CD4-positive, alpha-beta T cell treated with Interferon alpha-2 for 1 hour (primary cell): Measurements from ENCODE around the gene ANKRD9.

ENCODE experiments used
- DNase-seq, 2 donors: peaks; one replicate each; pipeline ENCODE4 v3.0.0-alpha.2; 2020 to 2022

The ANKRD9 gene

DNA sequence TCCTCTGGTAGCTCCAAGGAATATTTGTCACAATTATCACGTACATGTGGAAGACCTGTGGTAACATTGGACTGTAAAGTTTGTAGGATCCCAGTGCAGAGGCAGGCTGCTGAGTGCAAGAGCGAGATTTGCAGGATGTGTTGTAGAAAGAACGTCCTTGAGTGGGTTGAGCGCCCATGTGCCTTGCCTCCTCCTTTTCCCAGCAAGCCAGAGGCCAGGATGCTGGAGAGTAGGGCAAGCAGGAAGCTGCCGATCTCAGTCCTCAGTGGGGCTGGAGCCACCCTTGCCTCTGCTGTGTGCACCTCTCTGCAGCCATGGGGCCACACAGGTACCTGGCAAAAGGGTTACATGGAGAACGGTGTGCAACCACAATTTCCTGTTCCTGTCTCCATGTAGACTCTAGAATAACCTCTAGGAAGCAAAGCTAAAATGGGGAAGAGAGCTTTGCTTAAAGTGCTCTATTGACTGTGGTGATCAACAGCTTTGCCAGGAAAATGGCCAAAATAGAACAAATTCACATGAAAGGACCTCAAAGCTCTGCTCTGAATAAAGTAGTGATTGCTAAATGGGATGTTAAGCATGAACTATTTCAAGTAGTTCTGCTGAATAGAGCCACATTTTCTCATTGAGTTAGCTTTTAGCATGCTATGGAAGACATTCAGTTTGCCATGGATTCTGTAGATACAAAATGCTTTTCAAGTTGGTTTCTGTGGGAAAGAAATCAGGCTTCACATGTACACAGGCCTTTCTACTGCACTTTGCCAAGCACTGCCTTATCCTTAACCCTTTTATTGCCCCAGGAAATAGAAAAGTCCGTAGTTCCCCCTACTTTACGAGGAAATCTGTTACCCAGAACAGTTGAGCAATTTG lies 37.4 kb downstream of the ANKRD9 start:
- DNase-seq: no peak

- no peak for DNase-seq
Observed at GRCh38 chr14:102469261-102469660, 40.3 kb downstream of the ANKRD9 start.

GRCh38 chr14:102464846-102465341 lies 44.7 kb downstream of the ANKRD9 start:
- DNase-seq: no peak

DNA sequence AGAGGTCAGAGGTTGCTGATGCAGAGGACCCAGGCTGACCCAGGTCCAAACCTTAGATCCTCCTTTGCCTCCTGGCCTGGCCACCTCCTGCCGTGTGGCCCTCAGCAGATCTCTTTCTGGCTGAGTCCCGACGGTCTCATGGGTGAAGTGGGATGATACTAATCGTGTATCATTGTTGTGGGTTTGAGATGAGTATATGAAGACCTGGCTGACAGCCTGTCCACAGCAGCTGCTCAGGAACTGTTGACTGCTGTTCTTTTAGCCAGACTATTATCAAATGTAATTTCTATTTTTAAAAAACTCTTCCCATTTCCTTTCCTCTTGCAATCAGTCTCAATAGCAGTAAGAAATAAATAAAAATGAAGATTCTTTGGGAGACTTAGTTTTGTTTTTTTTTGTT lies 45.6 kb downstream of the ANKRD9 start:
- DNase-seq: no peak

GRCh38 chr14:102462391-102462790 lies 47.2 kb downstream of the ANKRD9 start:
- no peak for DNase-seq

GRCh38 chr14:102461490-102462338 lies 47.9 kb downstream of the ANKRD9 start:
- no peak for DNase-seq

DNA sequence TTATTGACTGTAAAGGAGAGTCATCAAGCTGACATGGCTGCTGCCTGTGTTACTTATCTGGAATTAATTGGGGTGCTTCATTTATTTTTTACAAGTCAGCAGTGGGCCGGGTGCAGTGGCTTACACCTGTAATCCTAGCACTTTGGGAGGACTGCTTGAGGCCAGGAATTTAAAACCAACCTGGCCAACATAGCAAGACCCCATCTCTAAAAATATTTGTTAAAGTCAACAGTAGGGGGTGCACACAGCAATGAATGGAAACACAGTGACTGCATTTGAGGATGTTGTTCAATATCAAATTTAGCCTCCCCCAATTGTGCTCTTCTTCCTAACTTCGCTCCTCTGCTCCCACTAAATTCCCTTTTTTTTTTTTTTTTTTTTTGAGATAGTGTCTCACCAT lies 52.1 kb downstream of the ANKRD9 start:
- DNase-seq: no peak

- DNase-seq: no peak
Observed at GRCh38 chr14:102454711-102455110, 54.9 kb downstream of the ANKRD9 start.

DNA sequence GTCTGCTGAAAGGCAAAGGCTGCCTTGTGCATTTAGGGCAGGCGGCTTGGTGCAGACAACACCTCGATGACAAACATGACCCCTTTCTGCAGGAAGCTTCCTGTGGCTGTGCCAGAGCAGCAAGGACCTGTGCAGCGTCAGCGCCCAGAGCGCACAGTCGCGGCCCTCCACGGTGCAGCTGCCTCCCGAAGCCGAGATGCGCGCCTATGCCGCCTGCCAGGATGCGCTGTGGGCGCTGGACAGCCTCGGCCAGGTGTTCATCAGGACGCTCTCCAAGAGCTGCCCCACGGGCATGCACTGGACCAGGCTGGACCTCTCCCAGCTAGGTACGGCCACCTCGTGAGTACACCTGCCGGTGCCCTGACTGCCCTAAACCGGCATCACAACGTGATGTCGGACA lies 57.3 kb downstream of the ANKRD9 start:
- DNase-seq: no peak
